K562 (cell line): Measurements from ENCODE around the gene SNX17. TPM values are rescaled to one million over a fixed set of nuclear protein-coding genes. Genes with fewer than 3 reads are reported as not detected.
A peak's percentile ranks its signal among the peaks of the same experiment; 100 is the strongest.

Source experiments
- C11orf30 ChIP-seq: fragments of 450-650 bp; IDR thresholded peaks from 2 replicates; pipeline ENCODE4 v1.6.1; 2016; ENCODE audit warnings: low read depth, mild to moderate bottlenecking
- DIDO1 ChIP-seq: fragments of 450-650 bp; IDR thresholded peaks from 2 replicates; pipeline ENCODE4 v1.6.1; 2016; ENCODE audit warnings: low read depth, missing biosample characterization, missing genetic modification characterization
- GABPB1 ChIP-seq: sonication (generic); formaldehyde crosslinking; IDR thresholded peaks from 2 replicates; pipeline ENCODE4 v1.8.0; 2022; ENCODE audit warnings: mild to moderate bottlenecking, missing genetic modification reagents
- HIVEP1 ChIP-seq: fragments of 250-450 bp; sonication (Bioruptor Pico); IDR thresholded peaks from 2 replicates; pipeline ENCODE4 v1.4.0; 2020; ENCODE audit warnings: mild to moderate bottlenecking
- HLTF ChIP-seq: fragments of 450-650 bp; IDR thresholded peaks from 2 replicates; pipeline ENCODE4 v1.6.1; 2016
- KDM5B ChIP-seq: fragments of 200-600 bp; sonication (generic); IDR thresholded peaks from 2 replicates; pipeline ENCODE4 v1.6.1; 2012; ENCODE audit warnings: low read depth, mild to moderate bottlenecking, moderate library complexity, low read length, control low read depth, inconsistent platforms; ENCODE audit not compliant: insufficient replicate concordance
- LEF1 ChIP-seq: fragments of 450-650 bp; IDR thresholded peaks from 2 replicates; pipeline ENCODE4 v1.6.1; 2016; ENCODE audit warnings: mild to moderate bottlenecking
- OTX1 ChIP-seq: fragments of 450-650 bp; formaldehyde crosslinking; IDR thresholded peaks from 2 replicates; pipeline ENCODE4 v1.4.0; 2022; ENCODE audit warnings: mild to moderate bottlenecking
- RNF2 ChIP-seq: sonication (generic); IDR thresholded peaks from 2 replicates; pipeline ENCODE4 v1.6.1; 2016
- SLC30A9 ChIP-seq: fragments of 250-450 bp; sonication (Bioruptor Pico); IDR thresholded peaks from 2 replicates; pipeline ENCODE4 v1.8.0; 2022; ENCODE audit warnings: mild to moderate bottlenecking, moderate library complexity
- TAF15 ChIP-seq: fragments of 200-400 bp; formaldehyde crosslinking; IDR thresholded peaks from 2 replicates; pipeline ENCODE4 v1.6.1; 2017; ENCODE audit warnings: mild to moderate bottlenecking, low read depth, low read length, moderate library complexity
- TARDBP ChIP-seq: fragments of 450-650 bp; IDR thresholded peaks from 2 replicates; pipeline ENCODE4 v1.6.1; 2016
- TRIM28 ChIP-seq: fragments of 450-650 bp; IDR thresholded peaks from 2 replicates; pipeline ENCODE4 v1.6.1; 2017
- ZNF224 ChIP-seq: sonication (generic); formaldehyde crosslinking; IDR thresholded peaks from 2 replicates; pipeline ENCODE4 v1.8.0; 2022; ENCODE audit warnings: mild to moderate bottlenecking, missing genetic modification reagents
- ZNF23 ChIP-seq: fragments of 250-450 bp; sonication (Bioruptor Pico); IDR thresholded peaks from 2 replicates; pipeline ENCODE4 v1.4.0; 2020; ENCODE audit warnings: mild to moderate bottlenecking
- ZNF431 ChIP-seq: sonication (generic); formaldehyde crosslinking; IDR thresholded peaks from 2 replicates; pipeline ENCODE4 v1.8.0; 2022; ENCODE audit warnings: mild to moderate bottlenecking, missing genetic modification reagents
- ZNF589 ChIP-seq: fragments of 200-800 bp; sonication (Bioruptor generic); IDR thresholded peaks from 2 replicates; pipeline ENCODE4 v1.6.1; 2016; ENCODE audit warnings: low read depth, missing genetic modification characterization, missing compliant biosample characterization
- polyA plus RNA-seq, 8 experiments: library from polyadenylated mRNA; depleted of rRNA in 4 of 8; stranded (reverse) in 5 of 8; unstranded in 3 of 8; fragments of >200 nt; fragmentation: Nextera tagmentation in 2 of 8; fragmentation: Illumina TruSeq in 1 of 8; extraction: Ambion mirVana in 2 of 8; extraction: Trizol in 1 of 8; gene quantifications; 2 replicates each; pipeline versions ENCODE4 v1.2.1 to v1.2.3, GENCODE V29; 2011 to 2014; ENCODE audit warnings: inconsistent platforms in 1 of 8, missing spikeins in 1 of 8
- total RNA-seq, 7 experiments: library from RNA; depleted of rRNA in 6 of 7; stranded (reverse); fragments of >200 nt in 6 of 7; fragmentation: Illumina TruSeq in 2 of 7; extraction: Trizol in 2 of 7; gene quantifications; 2 replicates each; pipeline versions ENCODE4 v1.2.1 to v1.2.3, GENCODE V29; 2011 to 2021; ENCODE audit warnings: low replicate concordance in 1 of 7
- TF ChIP-seq, protein P1 (sequence below), 2 experiments: IDR thresholded peaks; 2 replicates each; pipeline ENCODE4 v1.6.1; 2012; ENCODE audit warnings: improper control_type of control experiment in 2 of 2, low read depth in 2 of 2, low read length in 2 of 2, borderline replicate concordance in 1 of 2
- TF ChIP-seq, protein P2 (sequence below): fragments of 250-450 bp; sonication (Bioruptor Pico); IDR thresholded peaks from 2 replicates; pipeline ENCODE4 v1.5.0; 2021
- TF ChIP-seq, protein P3 (sequence below), 3 experiments: fragments of 200-800 bp in 1 of 3; sonication (Bioruptor generic) in 1 of 3; sonication (generic) in 1 of 3; formaldehyde crosslinking in 1 of 3; IDR thresholded peaks; 2 replicates each; pipeline versions ENCODE4 v1.6.1 to v1.8.0; 2016 to 2022; ENCODE audit warnings: mild to moderate bottlenecking in 2 of 3, missing compliant biosample characterization in 2 of 3, missing genetic modification characterization in 2 of 3, missing genetic modification reagents in 1 of 3
- TF ChIP-seq, protein P4 (sequence below): fragments of 250-450 bp; sonication (Bioruptor Pico); IDR thresholded peaks from 2 replicates; pipeline ENCODE4 v1.5.0; 2020; ENCODE audit warnings: mild to moderate bottlenecking
- TF ChIP-seq, protein P5 (sequence below): fragments of 450-650 bp; formaldehyde crosslinking; IDR thresholded peaks from 2 replicates; pipeline ENCODE4 v1.4.0; 2020; ENCODE audit warnings: mild to moderate bottlenecking

SNX17 gene
- total and polyA plus RNA-seq, 9 of the 15 experiments (the other 6 are each of a cell fraction or from before 2014, with no cell fraction given), result 3.0 to 75.7 (median 54.6) TPM

DNA sequence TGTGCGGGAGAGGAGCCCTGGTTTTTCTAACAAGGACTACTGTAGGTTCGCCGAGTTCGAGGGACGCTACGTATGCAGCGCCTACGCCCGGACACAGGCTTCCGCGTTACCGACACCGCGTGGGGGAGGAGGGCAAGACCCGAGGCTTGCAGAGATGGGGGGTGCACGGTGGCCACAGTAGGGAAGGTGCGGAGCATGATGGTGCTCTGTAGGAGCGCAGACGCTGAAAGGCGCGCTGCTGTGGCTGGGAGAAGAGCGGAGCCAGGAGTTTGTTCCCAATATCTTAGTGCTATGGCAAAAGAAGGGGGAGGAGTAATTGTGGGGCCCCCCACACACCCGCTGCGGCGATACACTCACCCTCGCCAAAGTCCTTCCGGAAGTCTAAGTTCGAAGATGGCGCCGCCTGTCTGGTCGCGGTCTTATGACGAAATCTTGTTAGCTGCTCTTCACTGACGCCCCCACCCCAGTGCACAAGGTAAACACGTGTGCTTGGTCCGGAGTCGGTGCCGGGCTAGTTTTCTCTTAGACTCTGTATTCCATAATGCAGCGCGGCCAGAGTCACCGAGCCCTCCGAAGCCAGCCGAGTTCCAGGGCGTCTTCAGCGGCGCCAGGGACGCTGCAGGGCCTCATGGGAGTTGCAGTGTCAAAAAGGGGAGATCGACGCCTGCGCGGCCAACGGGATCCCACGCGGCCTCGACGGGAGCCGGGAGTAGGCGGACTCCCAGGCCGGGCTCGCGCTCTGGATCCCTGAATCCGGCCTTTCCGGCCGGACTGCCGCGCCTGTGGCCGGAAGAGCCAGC lies 13.8 kb upstream of the SNX17 start, which contains the start of gene GTF3C2 (continued):
- no peak for TF ChIP-seq ZNF224 (CRISPR knock-in tag)
- TF ChIP-seq LEF1, result peak; percentile 62
- TF ChIP-seq TRIM28, result peak; percentile 66; the same call in 1 of the 2 replicates
- TF ChIP-seq, protein P1, sequence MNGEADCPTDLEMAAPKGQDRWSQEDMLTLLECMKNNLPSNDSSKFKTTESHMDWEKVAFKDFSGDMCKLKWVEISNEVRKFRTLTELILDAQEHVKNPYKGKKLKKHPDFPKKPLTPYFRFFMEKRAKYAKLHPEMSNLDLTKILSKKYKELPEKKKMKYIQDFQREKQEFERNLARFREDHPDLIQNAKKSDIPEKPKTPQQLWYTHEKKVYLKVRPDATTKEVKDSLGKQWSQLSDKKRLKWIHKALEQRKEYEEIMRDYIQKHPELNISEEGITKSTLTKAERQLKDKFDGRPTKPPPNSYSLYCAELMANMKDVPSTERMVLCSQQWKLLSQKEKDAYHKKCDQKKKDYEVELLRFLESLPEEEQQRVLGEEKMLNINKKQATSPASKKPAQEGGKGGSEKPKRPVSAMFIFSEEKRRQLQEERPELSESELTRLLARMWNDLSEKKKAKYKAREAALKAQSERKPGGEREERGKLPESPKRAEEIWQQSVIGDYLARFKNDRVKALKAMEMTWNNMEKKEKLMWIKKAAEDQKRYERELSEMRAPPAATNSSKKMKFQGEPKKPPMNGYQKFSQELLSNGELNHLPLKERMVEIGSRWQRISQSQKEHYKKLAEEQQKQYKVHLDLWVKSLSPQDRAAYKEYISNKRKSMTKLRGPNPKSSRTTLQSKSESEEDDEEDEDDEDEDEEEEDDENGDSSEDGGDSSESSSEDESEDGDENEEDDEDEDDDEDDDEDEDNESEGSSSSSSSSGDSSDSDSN (IDR thresholded peaks at IDR 0.05; ENCODE audit: borderline replicate concordance in 1 of 2, low read depth in 2 of 2, low read length in 2 of 2), result peak; percentile 76 to 92; a peak in 3 of 4 replicates
- TF ChIP-seq, protein P2, sequence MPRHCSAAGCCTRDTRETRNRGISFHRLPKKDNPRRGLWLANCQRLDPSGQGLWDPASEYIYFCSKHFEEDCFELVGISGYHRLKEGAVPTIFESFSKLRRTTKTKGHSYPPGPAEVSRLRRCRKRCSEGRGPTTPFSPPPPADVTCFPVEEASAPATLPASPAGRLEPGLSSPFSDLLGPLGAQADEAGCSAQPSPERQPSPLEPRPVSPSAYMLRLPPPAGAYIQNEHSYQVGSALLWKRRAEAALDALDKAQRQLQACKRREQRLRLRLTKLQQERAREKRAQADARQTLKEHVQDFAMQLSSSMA (CRISPR knock-in tag), result 0 out of 2 replicates have a peak, but pooled peaks have one; percentile 10
- TF ChIP-seq ZNF23, result no peak
- TF ChIP-seq, protein P3, sequence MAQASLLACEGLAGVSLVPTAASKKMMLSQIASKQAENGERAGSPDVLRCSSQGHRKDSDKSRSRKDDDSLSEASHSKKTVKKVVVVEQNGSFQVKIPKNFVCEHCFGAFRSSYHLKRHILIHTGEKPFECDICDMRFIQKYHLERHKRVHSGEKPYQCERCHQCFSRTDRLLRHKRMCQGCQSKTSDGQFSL (CRISPR knock-in tag; IDR thresholded peaks at IDR 0.05), result peak; percentile 100
- TF ChIP-seq, protein P3 (tag; IDR thresholded peaks at IDR 0.05), result peak in 1 of 2 experiments; percentile 97; a peak in 2 of 4 replicates
- TF ChIP-seq ZNF431, result 0 out of 2 replicates have a peak, but pooled peaks have one; percentile 39
- TF ChIP-seq C11orf30, result peak; percentile 92
- peak; percentile 78; the same call in 1 of the 2 replicates for TF ChIP-seq DIDO1 (tag)
- TF ChIP-seq, protein P4, sequence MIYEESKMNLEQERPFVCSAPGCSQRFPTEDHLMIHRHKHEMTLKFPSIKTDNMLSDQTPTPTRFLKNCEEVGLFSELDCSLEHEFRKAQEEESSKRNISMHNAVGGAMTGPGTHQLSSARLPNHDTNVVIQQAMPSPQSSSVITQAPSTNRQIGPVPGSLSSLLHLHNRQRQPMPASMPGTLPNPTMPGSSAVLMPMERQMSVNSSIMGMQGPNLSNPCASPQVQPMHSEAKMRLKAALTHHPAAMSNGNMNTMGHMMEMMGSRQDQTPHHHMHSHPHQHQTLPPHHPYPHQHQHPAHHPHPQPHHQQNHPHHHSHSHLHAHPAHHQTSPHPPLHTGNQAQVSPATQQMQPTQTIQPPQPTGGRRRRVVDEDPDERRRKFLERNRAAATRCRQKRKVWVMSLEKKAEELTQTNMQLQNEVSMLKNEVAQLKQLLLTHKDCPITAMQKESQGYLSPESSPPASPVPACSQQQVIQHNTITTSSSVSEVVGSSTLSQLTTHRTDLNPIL, result no peak
- no peak for TF ChIP-seq OTX1 (CRISPR knock-in tag)
- no peak for TF ChIP-seq SLC30A9 (CRISPR knock-in tag)
- TF ChIP-seq KDM5B, result peak; percentile 53
- TF ChIP-seq TARDBP, result no peak; the same call in 1 of the 2 replicates
- no peak for TF ChIP-seq TAF15
- no peak; the same call in 1 of the 2 replicates for TF ChIP-seq RNF2
- TF ChIP-seq, protein P5, sequence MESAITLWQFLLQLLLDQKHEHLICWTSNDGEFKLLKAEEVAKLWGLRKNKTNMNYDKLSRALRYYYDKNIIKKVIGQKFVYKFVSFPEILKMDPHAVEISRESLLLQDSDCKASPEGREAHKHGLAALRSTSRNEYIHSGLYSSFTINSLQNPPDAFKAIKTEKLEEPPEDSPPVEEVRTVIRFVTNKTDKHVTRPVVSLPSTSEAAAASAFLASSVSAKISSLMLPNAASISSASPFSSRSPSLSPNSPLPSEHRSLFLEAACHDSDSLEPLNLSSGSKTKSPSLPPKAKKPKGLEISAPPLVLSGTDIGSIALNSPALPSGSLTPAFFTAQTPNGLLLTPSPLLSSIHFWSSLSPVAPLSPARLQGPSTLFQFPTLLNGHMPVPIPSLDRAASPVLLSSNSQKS (CRISPR knock-in tag), result no peak
- TF ChIP-seq ZNF589, result no peak
- TF ChIP-seq HLTF, result peak; percentile 45; the same call in 1 of the 2 replicates
- peak; percentile 14; the same call in 1 of the 2 replicates for TF ChIP-seq HIVEP1
- TF ChIP-seq GABPB1, result peak; percentile 87
